Neural progenitor cell (in vitro differentiated cells): ENCODE results near the gene WAC. TPM values are rescaled to one million over a fixed set of nuclear protein-coding genes. Genes with fewer than 3 reads are reported as not detected.

Experiments
- DNase-seq: peaks from one replicate; pipeline ENCODE4 v3.0.0-alpha.2; 2016; ENCODE audit warnings: low spot score
- H2AFZ ChIP-seq: fragments of 200-600 bp; sonication (generic); replicated peaks from 2 replicates; pipeline ENCODE4 v1.6.1; 2016; ENCODE audit warnings: antibody characterized with exemption
- H3F3A ChIP-seq: fragments of 200-600 bp; sonication (generic); 2 replicates; pipeline ENCODE4 v1.6.1; 2016; ENCODE audit warnings: antibody characterized with exemption, low read depth
- H3K27ac ChIP-seq: fragments of 200-600 bp; sonication (generic); 2 replicates; pipeline ENCODE4 v1.5.1; 2016; ENCODE audit warnings: mild to moderate bottlenecking
- H3K27me3 ChIP-seq: fragments of 200-600 bp; sonication (generic); 2 replicates; pipeline ENCODE4 v1.6.1; 2016; ENCODE audit warnings: mild to moderate bottlenecking, moderate library complexity
- H3K36me3 ChIP-seq: fragments of 200-600 bp; sonication (generic); 2 replicates; pipeline ENCODE4 v1.5.1; 2016
- H3K4me1 ChIP-seq: fragments of 200-600 bp; sonication (generic); 2 replicates; pipeline ENCODE4 v1.6.1; 2016; ENCODE audit warnings: mixed run types
- H3K4me2 ChIP-seq: fragments of 200-600 bp; sonication (generic); 2 replicates; pipeline ENCODE4 v1.6.1; 2016
- H3K4me3 ChIP-seq: fragments of 200-600 bp; sonication (generic); 2 replicates; pipeline ENCODE4 v1.5.1; 2016
- H3K79me2 ChIP-seq: fragments of 200-600 bp; sonication (generic); 2 replicates; pipeline ENCODE4 v1.6.1; 2016; ENCODE audit warnings: low read depth
- H3K9ac ChIP-seq: fragments of 200-600 bp; sonication (generic); 2 replicates; pipeline ENCODE4 v1.6.1; 2016
- H3K9me3 ChIP-seq: fragments of 200-600 bp; sonication (generic); 2 replicates; pipeline ENCODE4 v1.5.1; 2016; ENCODE audit warnings: low read depth
- H4K20me1 ChIP-seq: fragments of 200-600 bp; sonication (generic); 2 replicates; pipeline ENCODE4 v1.6.1; 2016; ENCODE audit warnings: low read depth
- H3K27ac Mint-ChIP-seq: 3 replicates; pipeline ENCODE4 v1.8.0; 2021; ENCODE audit warnings: mixed read lengths
- H3K27me3 Mint-ChIP-seq: 2 replicates; pipeline ENCODE4 v1.8.0; 2022; ENCODE audit warnings: low read depth, mild to moderate bottlenecking, inconsistent platforms, moderate library complexity, mixed read lengths; ENCODE audit not compliant: insufficient read depth
- H3K36me3 Mint-ChIP-seq: 3 replicates; pipeline ENCODE4 v1.8.0; 2021; ENCODE audit warnings: mixed read lengths
- H3K4me1 Mint-ChIP-seq: 3 replicates; pipeline ENCODE4 v1.8.0; 2021; ENCODE audit warnings: mixed read lengths
- H3K4me3 Mint-ChIP-seq: 3 replicates; pipeline ENCODE4 v1.8.0; 2021; ENCODE audit warnings: mild to moderate bottlenecking, moderate library complexity, mixed read lengths
- H3K9me3 Mint-ChIP-seq: 3 replicates; pipeline ENCODE4 v1.8.0; 2020; ENCODE audit warnings: mixed read lengths
- EZH2 ChIP-seq: fragments of 200-600 bp; sonication (generic); IDR thresholded peaks from 2 replicates; pipeline ENCODE4 v1.6.1; 2017; ENCODE audit warnings: antibody characterized with exemption, mild to moderate bottlenecking, moderate library complexity
- EZH2phosphoT487 ChIP-seq: fragments of 200-600 bp; sonication (generic); IDR thresholded peaks from 2 replicates; pipeline ENCODE4 v1.6.1; 2017; ENCODE audit warnings: antibody characterized with exemption
- total RNA-seq: library from RNA; depleted of rRNA; stranded (reverse); fragments of >200 nt; gene quantifications from 2 replicates; pipeline ENCODE4 v1.2.3, GENCODE V29; 2015; ENCODE audit warnings: low replicate concordance
- TF ChIP-seq, protein P1 (sequence below): fragments of 200-600 bp; sonication (generic); IDR thresholded peaks from 2 replicates; pipeline ENCODE4 v1.5.1; 2017; ENCODE audit warnings: antibody characterized with exemption, mild to moderate bottlenecking

The WAC gene
- total RNA-seq, 1 donor from 2014 or later, result 174 TPM

DNA sequence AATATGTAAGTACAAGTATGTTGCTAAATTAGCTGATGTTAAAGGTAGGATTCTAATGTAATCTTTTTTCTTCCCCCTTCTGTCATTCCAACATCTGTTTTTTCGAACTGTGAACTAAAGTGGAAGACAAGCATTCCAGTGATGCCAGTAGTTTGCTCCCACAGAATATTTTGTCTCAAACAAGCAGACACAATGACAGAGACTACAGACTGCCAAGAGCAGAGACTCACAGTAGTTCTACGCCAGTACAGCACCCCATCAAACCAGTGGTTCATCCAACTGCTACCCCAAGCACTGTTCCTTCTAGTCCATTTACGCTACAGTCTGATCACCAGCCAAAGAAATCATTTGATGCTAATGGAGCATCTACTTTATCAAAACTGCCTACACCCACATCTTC is 62.7 kb downstream of the WAC start:
- Histone ChIP-seq H3K27me3 (no peaks in the 10 kb centered on the region), H3K4me2 (no peak overlapping the region), H3K79me2 (peaks cover 100% of the 10 kb centered on the region), H3K36me3 (peaks cover 35% of the 10 kb centered on the region), H3F3A (peaks cover 12% of the 10 kb centered on the region), H3K27ac (no peak overlapping the region), H4K20me1 (peaks cover 80% of the 10 kb centered on the region), H3K4me1 (no peaks in the 10 kb centered on the region), H3K9ac (no peak overlapping the region), H3K4me3 (no peak overlapping the region), H2AFZ (no peak overlapping the region), H3K9me3 (no peaks in the 10 kb centered on the region)
- peaks cover 2% of the 10 kb centered on the region for H3K27me3 Mint-ChIP-seq
- peaks cover 50% of the 10 kb centered on the region for H3K36me3 Mint-ChIP-seq
- TF ChIP-seq EZH2phosphoT487 (no peak), EZH2 (no peak)
- TF ChIP-seq, protein P1, sequence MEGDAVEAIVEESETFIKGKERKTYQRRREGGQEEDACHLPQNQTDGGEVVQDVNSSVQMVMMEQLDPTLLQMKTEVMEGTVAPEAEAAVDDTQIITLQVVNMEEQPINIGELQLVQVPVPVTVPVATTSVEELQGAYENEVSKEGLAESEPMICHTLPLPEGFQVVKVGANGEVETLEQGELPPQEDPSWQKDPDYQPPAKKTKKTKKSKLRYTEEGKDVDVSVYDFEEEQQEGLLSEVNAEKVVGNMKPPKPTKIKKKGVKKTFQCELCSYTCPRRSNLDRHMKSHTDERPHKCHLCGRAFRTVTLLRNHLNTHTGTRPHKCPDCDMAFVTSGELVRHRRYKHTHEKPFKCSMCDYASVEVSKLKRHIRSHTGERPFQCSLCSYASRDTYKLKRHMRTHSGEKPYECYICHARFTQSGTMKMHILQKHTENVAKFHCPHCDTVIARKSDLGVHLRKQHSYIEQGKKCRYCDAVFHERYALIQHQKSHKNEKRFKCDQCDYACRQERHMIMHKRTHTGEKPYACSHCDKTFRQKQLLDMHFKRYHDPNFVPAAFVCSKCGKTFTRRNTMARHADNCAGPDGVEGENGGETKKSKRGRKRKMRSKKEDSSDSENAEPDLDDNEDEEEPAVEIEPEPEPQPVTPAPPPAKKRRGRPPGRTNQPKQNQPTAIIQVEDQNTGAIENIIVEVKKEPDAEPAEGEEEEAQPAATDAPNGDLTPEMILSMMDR, result no peak
- no peaks in the 10 kb centered on the region for H3K4me1 Mint-ChIP-seq
- no peaks in the 10 kb centered on the region for H3K9me3 Mint-ChIP-seq
- no peak for DNase-seq
- no peak overlapping the region for H3K27ac Mint-ChIP-seq
- H3K4me3 Mint-ChIP-seq, result no peak overlapping the region

DNA sequence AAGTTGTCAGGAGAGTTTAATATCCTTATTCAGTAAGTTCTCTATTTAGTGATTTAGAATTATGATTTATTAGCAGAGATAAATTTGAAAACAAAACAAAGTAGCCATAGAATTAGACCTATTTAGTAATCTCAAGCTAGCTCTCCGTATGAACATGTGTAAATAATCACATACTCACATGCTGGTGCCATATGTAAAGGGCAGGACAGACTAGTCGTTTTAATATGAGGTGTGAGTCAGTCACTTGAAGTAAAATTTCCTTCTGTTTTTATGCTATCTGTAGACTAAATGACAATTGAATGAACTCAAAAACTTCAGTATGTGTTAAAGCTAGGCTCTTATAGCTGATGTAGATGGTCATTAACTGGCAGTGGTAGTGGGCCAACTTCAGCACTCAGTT is 67.1 kb downstream of the WAC start:
- H3K79me2 ChIP-seq, result peaks cover 100% of the 10 kb centered on the region
- TF ChIP-seq, protein P1, result no peak
- no peak for TF ChIP-seq EZH2phosphoT487
- no peak for TF ChIP-seq EZH2
- peaks cover 34% of the 10 kb centered on the region for H3K36me3 Mint-ChIP-seq
- peaks cover 12% of the 10 kb centered on the region for H3F3A ChIP-seq
- H3K27me3 ChIP-seq, result no peaks in the 10 kb centered on the region
- no peaks in the 10 kb centered on the region for H3K4me1 ChIP-seq
- H3K9me3 ChIP-seq, result no peaks in the 10 kb centered on the region
- H3K4me3 Mint-ChIP-seq, result no peak overlapping the region
- no peaks in the 10 kb centered on the region for H3K9me3 Mint-ChIP-seq
- H4K20me1 ChIP-seq, result peaks cover 93% of the 10 kb centered on the region
- no peaks in the 10 kb centered on the region for H3K4me1 Mint-ChIP-seq
- H3K36me3 ChIP-seq, result peaks cover 29% of the 10 kb centered on the region
- no peak overlapping the region for H3K27ac Mint-ChIP-seq
- no peak overlapping the region for H3K27ac ChIP-seq
- H3K4me2 ChIP-seq, result no peak overlapping the region
- no peak overlapping the region for H3K9ac ChIP-seq
- DNase-seq, result no peak
- no peak overlapping the region for H3K4me3 ChIP-seq
- H2AFZ ChIP-seq, result no peak overlapping the region
- no peaks in the 10 kb centered on the region for H3K27me3 Mint-ChIP-seq

GRCh38 chr10:28601012-28601411 is 68.1 kb downstream of the WAC start:
- Mint-ChIP-seq H3K27me3 (no peaks in the 10 kb centered on the region), H3K36me3 (peaks cover 35% of the 10 kb centered on the region), H3K27ac (no peak overlapping the region), H3K4me1 (no peaks in the 10 kb centered on the region), H3K9me3 (no peaks in the 10 kb centered on the region), H3K4me3 (no peak overlapping the region)
- Histone ChIP-seq H3K79me2 (peaks cover 100% of the 10 kb centered on the region), H3K4me2 (no peak overlapping the region), H3K36me3 (peaks cover 27% of the 10 kb centered on the region), H3K27me3 (no peaks in the 10 kb centered on the region), H4K20me1 (peaks cover 93% of the 10 kb centered on the region), H2AFZ (no peak overlapping the region), H3K27ac (no peak overlapping the region), H3K4me3 (no peak overlapping the region), H3K9ac (no peak overlapping the region), H3K4me1 (no peaks in the 10 kb centered on the region), H3K9me3 (no peaks in the 10 kb centered on the region), H3F3A (peaks cover 12% of the 10 kb centered on the region)
- DNase-seq, result no peak
- TF ChIP-seq, protein P1, result no peak
- no peak for TF ChIP-seq EZH2phosphoT487
- TF ChIP-seq EZH2, result no peak
